Breast epithelium (tissue), 3 donors: ENCODE measurements around the gene PLA2G3.

Source experiments
- CTCF ChIP-seq, 3 donors: fragments of 450-650 bp; IDR thresholded peaks; one replicate each; pipeline ENCODE4 v1.5.1; 2016 to 2017; ENCODE audit warnings: antibody characterized with exemption in 3 of 3, mild to moderate bottlenecking in 3 of 3, moderate library complexity in 3 of 3
- POLR2A ChIP-seq: fragments of 450-650 bp; IDR thresholded peaks from one replicate; pipeline ENCODE4 v1.6.1; 2016; ENCODE audit warnings: antibody characterized with exemption, mild to moderate bottlenecking, moderate library complexity

GRCh38 chr22:31148488-31148887, 8.2 kb upstream of the PLA2G3 start:
- no peak for TF ChIP-seq CTCF (IDR thresholded peaks at IDR 0.05)
- no peak for TF ChIP-seq POLR2A
